Gastroesophageal sphincter (tissue), 4 donors: ENCODE results near the gene RAB3B. TPM values are rescaled to one million over a fixed set of nuclear protein-coding genes. Genes with fewer than 3 reads are reported as not detected.

ENCODE experiments used
- ATAC-seq: fragments of 150-250 bp; one replicate; pipeline ENCODE4 v1.9.1; 2016; ENCODE audit warnings: mild to moderate bottlenecking, moderate library complexity
- H3K27ac ChIP-seq, 4 donors: fragments of 200-600 bp; sonication (generic) in 3 of 4; 1 replicate in 3 of 4; 2 replicates in 1 of 4; pipeline ENCODE4 v1.5.1; 2016 to 2019
- H3K27me3 ChIP-seq: fragments of 200-600 bp; sonication (generic); one replicate; pipeline ENCODE4 v1.5.1; 2019
- H3K36me3 ChIP-seq, 2 donors: fragments of 200-600 bp; sonication (generic); one replicate each; pipeline ENCODE4 v1.5.1; 2019; ENCODE audit warnings: control low read depth in 1 of 2
- H3K4me1 ChIP-seq, 3 donors: fragments of 200-600 bp; sonication (generic); 1 replicate in 2 of 3; 2 replicates in 1 of 3; pipeline ENCODE4 v1.5.1; 2016 to 2019; ENCODE audit warnings: control low read depth in 2 of 3
- H3K4me3 ChIP-seq, 2 donors: fragments of 200-600 bp; sonication (generic); one replicate each; pipeline ENCODE4 v1.5.1; 2019; ENCODE audit warnings: mild to moderate bottlenecking in 1 of 2, moderate library complexity in 1 of 2
- H3K9me3 ChIP-seq, 3 donors: fragments of 200-600 bp; sonication (generic); one replicate each; pipeline ENCODE4 v1.5.1; 2017 to 2019; ENCODE audit warnings: control low read depth in 2 of 3
- EP300 ChIP-seq: sonication (generic); formaldehyde crosslinking; IDR thresholded peaks from one replicate; pipeline ENCODE4 v1.6.1; 2017; ENCODE audit warnings: antibody characterized with exemption, mild to moderate bottlenecking
- POLR2A ChIP-seq, 2 donors: fragments of 450-650 bp; IDR thresholded peaks; one replicate each; pipeline ENCODE4 v1.6.1; 2017; ENCODE audit warnings: antibody characterized with exemption in 2 of 2, mild to moderate bottlenecking in 2 of 2, moderate library complexity in 1 of 2
- POLR2AphosphoS5 ChIP-seq: sonication (generic); formaldehyde crosslinking; IDR thresholded peaks from one replicate; pipeline ENCODE4 v1.6.1; 2017; ENCODE audit warnings: antibody characterized with exemption
- WGBS, 2 donors: methylation state at CpG; one replicate each; pipeline ENCODE4 v1.1.5; 2018; ENCODE audit warnings: low coverage in 1 of 2; 5-methylcytosine and 5-hydroxymethylcytosine counted together
- total RNA-seq, 4 donors: library from RNA; depleted of rRNA; stranded (reverse); fragments of >200 nt; gene quantifications; one replicate each; pipeline ENCODE4 v1.1.0, GENCODE V29; 2016
- TF ChIP-seq, protein P1 (sequence below), 4 experiments: fragments of 200-600 bp in 2 of 4; fragments of 450-650 bp in 2 of 4; sonication (generic) in 1 of 4; IDR thresholded peaks; one replicate each; pipeline ENCODE4 v1.5.1; 2017 to 2019; ENCODE audit warnings: antibody characterized with exemption in 4 of 4, mild to moderate bottlenecking in 2 of 4, moderate library complexity in 2 of 4

Gene RAB3B
- total RNA-seq, 4 donors from 2014 or later = under 0.01 to 0.81 (median 0.34) TPM

DNA sequence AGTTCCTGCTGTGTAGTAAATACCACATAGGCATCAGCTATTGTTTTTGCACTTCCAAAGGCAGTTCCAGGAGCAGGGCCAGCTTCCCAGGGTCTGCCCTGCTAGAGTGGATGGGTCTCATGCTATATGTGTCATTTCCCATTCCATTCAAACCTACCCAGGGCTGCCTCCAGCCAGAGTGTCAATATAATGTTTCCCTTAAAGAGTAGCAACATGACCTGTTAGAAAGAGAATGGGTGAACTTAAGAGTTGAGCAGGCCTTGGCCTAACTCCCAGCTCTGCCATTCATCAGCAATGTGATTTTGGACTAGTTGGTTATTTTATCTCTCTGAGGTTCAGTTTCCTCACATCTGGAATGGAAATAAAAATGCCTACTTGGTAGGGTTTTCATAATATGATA lies 44.9 kb downstream of the RAB3B start:
- no peak overlapping the region for H3K27ac ChIP-seq
- H3K27me3 ChIP-seq = peaks cover 11% of the 10 kb centered on the region
- TF ChIP-seq, protein P1, sequence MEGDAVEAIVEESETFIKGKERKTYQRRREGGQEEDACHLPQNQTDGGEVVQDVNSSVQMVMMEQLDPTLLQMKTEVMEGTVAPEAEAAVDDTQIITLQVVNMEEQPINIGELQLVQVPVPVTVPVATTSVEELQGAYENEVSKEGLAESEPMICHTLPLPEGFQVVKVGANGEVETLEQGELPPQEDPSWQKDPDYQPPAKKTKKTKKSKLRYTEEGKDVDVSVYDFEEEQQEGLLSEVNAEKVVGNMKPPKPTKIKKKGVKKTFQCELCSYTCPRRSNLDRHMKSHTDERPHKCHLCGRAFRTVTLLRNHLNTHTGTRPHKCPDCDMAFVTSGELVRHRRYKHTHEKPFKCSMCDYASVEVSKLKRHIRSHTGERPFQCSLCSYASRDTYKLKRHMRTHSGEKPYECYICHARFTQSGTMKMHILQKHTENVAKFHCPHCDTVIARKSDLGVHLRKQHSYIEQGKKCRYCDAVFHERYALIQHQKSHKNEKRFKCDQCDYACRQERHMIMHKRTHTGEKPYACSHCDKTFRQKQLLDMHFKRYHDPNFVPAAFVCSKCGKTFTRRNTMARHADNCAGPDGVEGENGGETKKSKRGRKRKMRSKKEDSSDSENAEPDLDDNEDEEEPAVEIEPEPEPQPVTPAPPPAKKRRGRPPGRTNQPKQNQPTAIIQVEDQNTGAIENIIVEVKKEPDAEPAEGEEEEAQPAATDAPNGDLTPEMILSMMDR (IDR thresholded peaks at IDR 0.05) = no peak
- TF ChIP-seq POLR2AphosphoS5 (no peak), POLR2A (IDR thresholded peaks at IDR 0.05) (no peak), EP300 (no peak)
- no peak for ATAC-seq
- H3K4me3 ChIP-seq = no peak overlapping the region
- H3K9me3 ChIP-seq = peaks cover 0 to 19% (median 2%) of the 10 kb centered on the region in 3 donors
- no peaks in the 10 kb centered on the region for H3K36me3 ChIP-seq
- H3K4me1 ChIP-seq = no peaks in the 10 kb centered on the region

DNA sequence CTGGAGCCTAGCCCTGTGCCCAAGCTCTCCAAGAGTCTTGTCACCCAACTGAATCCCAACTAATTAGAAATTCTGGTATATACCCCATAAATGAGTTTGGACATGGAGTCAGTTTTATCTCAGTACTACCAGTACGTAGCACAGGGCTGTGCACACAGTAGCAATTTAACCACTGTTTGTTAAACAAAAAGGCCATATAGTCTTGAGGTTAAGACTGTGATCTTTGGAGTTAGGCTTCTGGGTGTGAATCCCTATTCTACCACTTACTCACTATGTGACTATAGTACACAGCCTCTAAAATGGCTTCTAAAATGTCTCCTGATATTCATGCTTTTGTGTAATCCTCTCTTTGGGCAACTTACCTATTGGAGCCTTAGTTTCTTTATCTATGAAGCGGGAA lies 48.2 kb downstream of the RAB3B start:
- no peaks in the 10 kb centered on the region for H3K27me3 ChIP-seq
- no peak overlapping the region for H3K27ac ChIP-seq
- no peak overlapping the region for H3K4me3 ChIP-seq
- H3K9me3 ChIP-seq = peaks cover 0 to 20% (median 2%) of the 10 kb centered on the region in 3 donors
- TF ChIP-seq POLR2A (IDR thresholded peaks at IDR 0.05) (no peak), POLR2AphosphoS5 (no peak), EP300 (no peak)
- TF ChIP-seq, protein P1 (IDR thresholded peaks at IDR 0.05) = no peak
- ATAC-seq = no peak
- H3K36me3 ChIP-seq = no peaks in the 10 kb centered on the region
- WGBS, 2 donors = 59 to 83% methylated on average over 2 of the region's 2 CpGs
- H3K4me1 ChIP-seq = no peaks in the 10 kb centered on the region

DNA sequence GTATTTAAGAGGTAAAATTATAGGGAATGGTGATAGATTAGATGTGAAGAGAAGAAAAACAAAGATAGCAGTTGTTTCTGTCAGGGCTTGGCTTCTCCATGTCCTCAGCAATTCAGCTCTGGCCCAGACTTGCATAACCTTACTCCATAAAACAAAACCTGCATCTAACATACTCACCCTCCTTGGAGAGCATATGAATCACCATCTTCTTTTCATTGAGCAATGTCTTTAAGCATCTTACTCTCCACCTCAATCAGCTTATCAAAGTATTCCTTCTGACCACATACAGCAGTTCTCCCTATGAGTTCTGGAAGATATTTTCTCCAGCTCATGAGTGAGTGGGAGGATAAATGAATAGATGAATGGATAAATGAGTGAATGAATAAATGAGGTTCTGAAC lies 49.0 kb downstream of the RAB3B start:
- Histone ChIP-seq H3K9me3 (peaks cover 0 to 20% (median 2%) of the 10 kb centered on the region in 3 donors), H3K27ac (no peak overlapping the region), H3K27me3 (no peaks in the 10 kb centered on the region), H3K4me1 (no peaks in the 10 kb centered on the region), H3K4me3 (no peak overlapping the region), H3K36me3 (no peaks in the 10 kb centered on the region)
- ATAC-seq = no peak
- no peak for TF ChIP-seq EP300
- TF ChIP-seq POLR2AphosphoS5 = no peak
- TF ChIP-seq POLR2A (IDR thresholded peaks at IDR 0.05) = no peak
- TF ChIP-seq, protein P1 (IDR thresholded peaks at IDR 0.05) = no peak

DNA sequence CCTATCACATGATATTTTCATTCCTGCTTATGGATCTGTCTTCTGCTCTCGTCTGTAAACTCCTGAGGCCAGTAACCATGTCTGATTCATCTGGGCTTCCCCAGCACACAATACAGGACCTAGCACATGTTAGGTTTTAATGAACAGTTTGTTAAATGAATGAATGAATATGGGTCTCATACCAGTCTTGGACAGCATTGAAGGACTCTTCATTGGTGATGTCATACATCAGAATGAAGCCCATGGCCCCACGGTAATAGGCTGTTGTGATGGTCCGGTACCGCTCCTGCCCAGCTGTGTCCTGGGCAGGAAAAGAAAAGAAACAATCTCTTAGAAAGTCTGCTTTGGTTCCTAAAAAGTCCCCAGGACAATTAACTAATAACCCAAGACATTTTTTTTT lies 53.4 kb downstream of the RAB3B start:
- H3K9me3 ChIP-seq = peaks cover 0 to 16% (median 2%) of the 10 kb centered on the region in 3 donors
- H3K27me3 ChIP-seq = no peaks in the 10 kb centered on the region
- H3K4me1 ChIP-seq = no peaks in the 10 kb centered on the region
- no peak for ATAC-seq
- TF ChIP-seq POLR2AphosphoS5 (no peak), POLR2A (IDR thresholded peaks at IDR 0.05) (no peak)
- H3K27ac ChIP-seq = no peak overlapping the region
- no peaks in the 10 kb centered on the region for H3K36me3 ChIP-seq
- 76 to 81% methylated on average over 4 of the region's 4 CpGs for WGBS, 2 donors
- no peak overlapping the region for H3K4me3 ChIP-seq

DNA sequence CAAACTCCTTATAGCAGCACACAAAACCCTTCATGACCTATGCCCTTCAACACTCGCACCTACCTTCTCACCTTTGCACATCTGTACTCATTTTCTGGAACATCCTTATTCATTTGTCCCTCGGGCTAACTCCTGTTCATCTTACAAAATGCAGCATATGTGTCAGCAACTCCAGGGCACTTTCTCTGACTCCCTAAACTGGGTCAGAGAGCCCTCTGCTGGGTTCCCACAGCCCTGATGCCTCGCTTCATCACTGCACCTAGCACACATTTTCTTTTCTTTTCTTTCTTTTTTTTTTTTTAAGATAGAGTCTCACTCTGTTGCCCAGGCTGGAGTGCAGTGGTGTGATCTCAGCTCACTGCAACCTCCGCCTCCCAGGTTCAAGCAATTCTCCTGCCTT lies 54.0 kb downstream of the RAB3B start:
- Histone ChIP-seq H3K4me1 (no peaks in the 10 kb centered on the region), H3K4me3 (no peak overlapping the region), H3K9me3 (peaks cover 0 to 10% (median 2%) of the 10 kb centered on the region in 3 donors), H3K27ac (no peak overlapping the region), H3K36me3 (no peaks in the 10 kb centered on the region), H3K27me3 (no peaks in the 10 kb centered on the region)
- WGBS, 2 donors = 49 to 64% methylated on average over 3 of the region's 4 CpGs
- TF ChIP-seq POLR2AphosphoS5 (no peak), POLR2A (IDR thresholded peaks at IDR 0.05) (no peak), EP300 (no peak)
- TF ChIP-seq, protein P1 (IDR thresholded peaks at IDR 0.05) = no peak
- no peak for ATAC-seq
